NCI-H524 treated with DMSO at 0.1 percent for 48 hours (cell line): ENCODE results near the gene ZNF891.

Experiments used
- DNase-seq: peaks from one replicate; lab custom pipeline; 2025; lab: John Stamatoyannopoulos, UW

The ZNF891 gene

DNA sequence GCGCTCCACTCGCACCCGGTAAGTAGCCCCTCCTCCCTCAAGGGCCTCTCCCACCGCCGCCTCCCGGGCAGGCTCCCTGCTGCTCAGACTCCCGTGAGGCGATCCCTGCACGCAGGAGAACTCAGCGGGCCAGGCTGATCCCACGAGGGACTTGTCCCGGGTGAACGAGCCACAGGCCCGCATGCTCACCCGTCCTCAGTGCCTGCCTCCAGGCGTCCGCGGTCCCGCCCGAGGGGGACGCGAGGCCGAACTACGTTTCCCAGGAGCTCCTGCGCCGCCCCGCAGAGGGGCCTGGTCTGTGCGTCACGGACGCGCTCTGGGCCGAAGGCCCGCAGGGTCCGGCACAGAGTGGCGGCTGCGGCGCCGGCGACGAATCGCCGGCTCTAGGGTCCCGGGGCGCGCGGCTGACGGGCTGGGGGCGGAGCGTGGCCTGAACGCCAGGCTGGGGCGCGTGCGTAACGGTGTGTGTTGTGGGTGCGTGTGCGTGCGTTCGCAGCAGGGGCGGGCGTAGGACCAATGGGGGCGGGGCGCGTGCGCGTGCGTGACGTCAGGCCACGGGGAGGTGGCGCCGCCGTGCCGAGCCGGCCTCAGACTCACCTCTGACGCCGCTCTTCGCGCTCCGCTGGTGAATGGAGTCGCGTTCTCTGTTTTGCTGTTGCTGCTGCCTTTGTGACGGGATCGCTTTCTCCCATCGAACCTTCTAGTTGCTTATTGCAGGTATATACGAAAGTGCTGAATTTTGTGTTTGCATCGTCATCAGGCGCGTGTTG is at the start of gene ZNF891, which contains the start of gene ZNF10:
ZNF891 (minus strand) TSS at position 237 of the 770 bp plus-strand sequence. CDS start 8,356 bp downstream, outside the sequence.
ZNF10 (plus strand) TSS at position 590 of the 770 bp plus-strand sequence. CDS start 13,866 bp downstream, outside the sequence.
- peak; percentile 49 for DNase-seq

DNA sequence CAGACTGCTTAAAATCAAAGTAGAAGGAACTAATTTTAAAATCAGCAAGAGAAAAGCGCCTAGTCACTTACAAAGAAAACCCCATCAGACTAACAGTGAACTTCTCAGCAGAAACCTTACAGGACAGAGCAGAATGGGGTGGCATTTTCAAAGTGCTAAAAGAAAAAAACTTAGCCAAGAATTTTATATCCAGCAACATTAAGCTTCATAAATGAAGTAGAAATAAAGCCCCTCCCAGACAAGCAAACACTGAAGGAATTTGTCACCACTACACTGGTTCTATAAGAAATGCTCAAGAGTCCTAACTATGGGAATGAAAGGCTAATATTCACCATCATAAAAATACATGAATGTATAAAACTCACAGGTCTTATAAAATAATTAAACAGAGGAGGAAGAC is 44.8 kb upstream of the ZNF891 start:
- DNase-seq, result no peak

DNA sequence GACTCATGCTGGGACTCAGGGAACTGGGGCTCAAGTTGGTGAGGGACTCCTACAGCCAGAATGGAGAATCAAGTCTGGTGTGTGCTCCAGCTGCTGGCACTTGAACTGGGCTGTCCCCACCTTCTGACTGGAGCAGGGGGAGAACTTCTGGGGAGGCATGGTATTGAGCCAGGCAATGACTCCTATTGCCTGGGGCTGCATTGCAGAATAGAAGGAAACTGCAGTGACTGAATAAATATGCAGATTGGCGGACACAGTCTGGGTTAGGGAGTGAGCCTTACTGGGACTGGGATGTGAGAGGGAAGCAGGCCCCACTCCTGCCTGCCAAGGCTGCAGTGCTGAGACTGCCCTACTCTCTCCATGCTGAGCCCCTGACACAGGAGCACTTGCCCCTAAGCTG is 42.4 kb upstream of the ZNF891 start:
- DNase-seq, result no peak

DNA sequence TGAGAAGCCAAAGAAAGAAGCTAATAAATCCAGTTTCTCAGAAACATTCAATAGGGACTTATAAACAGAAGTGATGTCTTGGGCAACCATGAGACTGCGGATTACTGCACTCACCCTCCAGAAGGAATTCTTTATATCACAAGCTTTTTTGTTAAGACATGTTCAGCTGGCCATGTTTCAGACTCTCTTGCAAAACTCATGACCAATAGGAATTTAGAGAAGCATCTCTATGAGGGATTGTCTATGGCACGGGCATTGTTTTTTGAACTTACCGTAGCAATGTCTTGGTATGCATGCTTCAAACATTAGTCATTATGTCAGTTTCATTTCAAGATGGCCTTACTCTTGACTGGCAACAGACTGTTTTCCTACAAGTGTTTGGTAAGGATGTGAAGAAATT is 35.7 kb upstream of the ZNF891 start:
- DNase-seq, result no peak

DNA sequence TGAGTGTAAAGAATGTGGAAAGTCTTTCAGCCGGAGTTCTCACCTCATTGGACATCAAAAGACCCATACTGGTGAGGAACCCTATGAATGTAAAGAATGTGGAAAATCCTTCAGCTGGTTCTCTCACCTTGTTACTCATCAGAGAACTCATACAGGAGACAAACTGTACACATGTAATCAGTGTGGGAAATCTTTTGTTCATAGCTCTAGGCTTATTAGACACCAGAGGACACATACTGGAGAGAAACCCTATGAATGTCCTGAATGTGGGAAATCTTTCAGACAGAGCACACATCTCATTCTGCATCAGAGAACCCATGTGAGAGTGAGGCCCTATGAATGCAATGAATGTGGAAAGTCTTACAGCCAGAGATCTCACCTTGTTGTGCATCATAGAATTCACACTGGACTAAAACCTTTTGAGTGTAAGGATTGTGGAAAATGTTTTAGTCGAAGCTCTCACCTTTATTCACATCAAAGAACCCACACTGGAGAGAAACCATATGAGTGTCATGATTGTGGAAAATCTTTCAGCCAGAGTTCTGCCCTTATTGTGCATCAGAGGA is 26.1 kb upstream of the ZNF891 start:
- DNase-seq, result no peak

DNA sequence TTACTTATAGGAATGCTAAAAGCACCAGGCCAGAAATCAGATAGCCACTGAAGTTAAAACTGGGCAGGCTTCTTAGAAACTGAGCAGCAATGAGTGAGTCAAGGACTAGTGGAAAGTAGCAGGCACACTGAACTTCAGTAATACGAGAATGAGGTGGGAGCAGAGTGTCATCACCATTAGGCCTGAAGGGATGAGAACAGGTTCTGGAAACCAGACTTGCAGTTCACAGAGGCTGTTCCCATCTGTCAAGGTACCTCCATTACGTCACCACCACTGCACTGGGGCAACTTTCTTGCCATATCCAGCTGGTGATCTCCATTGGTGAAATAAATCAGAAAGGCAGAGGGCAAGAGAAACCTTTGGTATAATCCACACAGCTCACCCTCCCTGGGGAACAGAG is 15.9 kb upstream of the ZNF891 start:
- DNase-seq, result no peak

DNA sequence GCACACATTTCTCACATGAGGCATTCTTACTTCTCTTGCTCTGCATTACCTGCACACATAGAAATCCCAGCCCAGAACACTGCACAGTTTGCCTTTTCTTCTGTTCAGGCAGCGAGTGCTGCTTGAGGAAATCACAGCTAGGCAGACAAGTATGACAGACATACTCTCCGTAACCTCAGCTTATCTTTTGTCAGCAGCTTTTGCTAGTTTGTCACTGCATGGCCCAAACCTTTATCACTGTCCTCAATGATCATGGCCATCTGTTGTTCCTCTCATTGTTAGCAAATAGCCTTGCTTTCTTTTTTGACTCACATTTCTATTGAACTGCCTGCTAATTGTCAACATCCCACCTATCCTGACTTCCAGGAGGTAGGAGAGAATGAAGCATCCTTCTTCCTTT is 5.7 kb upstream of the ZNF891 start:
- no peak for DNase-seq

DNA sequence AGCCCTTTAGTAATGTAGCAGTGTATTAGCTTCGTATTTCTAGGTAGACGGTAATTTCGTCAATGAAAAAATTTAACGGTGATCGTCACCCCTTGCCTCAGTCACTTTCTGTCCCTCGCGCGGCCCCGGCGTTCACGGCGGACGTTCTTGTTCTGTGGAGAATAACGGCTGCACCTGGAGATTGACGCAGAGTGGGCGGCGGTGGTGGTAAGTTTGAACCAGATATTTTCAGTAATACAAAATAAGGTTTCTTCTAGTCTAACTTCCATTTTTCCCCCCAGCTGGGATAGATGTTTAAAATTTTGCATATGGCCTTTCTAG is 694 bp upstream of the ZNF891 start:
- no peak for DNase-seq

DNA sequence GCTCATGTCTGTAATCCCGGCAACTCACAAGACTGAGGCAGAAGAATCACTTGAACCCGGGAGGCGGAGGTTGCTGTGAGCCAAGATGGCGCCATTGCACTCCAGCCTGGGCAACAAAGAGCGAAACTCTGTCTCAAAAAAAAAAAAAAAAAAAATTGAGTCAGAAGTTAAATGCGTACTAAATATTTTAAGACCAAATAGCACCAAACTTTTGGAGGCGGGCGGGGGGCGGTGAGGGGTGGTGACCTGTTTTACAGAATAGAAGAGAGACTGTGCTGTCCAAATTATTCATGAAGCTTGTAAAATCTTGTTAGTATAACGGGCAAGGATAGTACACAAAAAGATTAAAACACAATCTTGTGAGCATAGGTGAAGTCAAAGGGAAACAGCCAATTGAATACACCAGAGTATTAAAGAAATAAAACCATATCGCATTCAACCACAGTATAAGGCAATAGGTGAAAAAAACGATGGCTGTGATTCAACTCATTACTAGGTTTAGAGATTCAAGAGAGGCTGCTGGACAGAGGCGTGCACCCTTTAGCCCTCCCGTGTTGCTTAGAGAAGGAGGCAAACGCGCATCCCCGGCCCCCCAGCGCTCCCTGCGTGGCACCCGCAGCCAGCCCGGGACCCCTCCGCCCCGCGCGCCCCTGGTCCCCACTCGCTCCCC is 571 bp downstream of the ZNF891 start:
- no peak for DNase-seq

DNA sequence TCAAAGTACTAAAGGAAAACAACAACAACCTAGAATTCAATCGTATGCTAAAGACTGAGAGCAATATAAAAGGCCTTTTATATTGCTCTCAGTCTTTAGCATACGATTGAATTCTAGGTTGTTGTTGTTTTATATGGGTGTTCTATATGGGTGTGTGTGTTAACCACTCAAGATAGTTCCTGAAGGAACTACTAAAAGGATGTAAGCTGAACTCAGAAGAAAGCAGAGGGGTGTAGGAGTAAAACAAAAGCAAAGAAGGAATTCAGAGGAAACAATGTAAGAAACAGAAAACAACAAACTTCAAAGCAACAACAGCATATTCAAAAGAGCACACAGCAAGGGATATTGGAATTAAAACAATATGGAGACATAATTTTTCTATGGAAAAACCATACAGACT is 5.4 kb downstream of the ZNF891 start:
- no peak for DNase-seq

DNA sequence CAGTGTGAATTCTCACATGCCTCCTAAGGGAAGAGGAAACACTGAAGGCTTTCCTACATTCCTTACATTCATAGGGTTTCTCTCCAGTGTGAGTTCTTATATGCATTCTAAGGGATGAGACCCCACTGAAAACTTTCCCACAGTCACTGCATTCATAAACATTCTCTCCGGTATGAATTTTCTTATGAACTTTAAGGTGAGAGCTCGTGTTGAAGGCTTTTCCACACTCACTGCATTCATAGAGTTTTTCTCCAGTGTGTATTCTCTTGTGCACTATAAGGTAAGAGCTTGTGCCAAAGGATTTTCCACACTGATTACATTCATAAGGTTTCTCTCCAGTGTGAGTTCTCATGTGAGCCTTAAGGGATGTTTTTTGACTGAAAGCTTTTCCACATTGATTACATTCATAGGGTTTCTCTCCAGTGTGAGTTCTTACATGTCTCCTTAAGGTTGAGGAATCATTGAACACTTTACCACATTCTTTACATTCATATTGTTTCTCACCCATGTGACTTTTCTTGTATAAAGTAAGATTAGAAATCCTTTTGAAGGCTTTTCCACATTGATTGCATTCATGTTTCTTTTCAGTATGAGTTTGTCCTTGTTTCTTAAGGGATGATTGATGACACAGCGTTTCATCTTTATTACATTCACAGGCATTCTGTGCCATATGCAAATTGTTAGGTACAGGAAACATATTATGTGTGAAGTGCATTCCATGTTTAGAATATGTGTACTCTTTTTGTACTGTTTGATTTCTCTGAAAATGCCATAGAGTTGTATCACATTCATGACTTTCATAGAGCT is 9.5 kb downstream of the ZNF891 start:
- no peak for DNase-seq

DNA sequence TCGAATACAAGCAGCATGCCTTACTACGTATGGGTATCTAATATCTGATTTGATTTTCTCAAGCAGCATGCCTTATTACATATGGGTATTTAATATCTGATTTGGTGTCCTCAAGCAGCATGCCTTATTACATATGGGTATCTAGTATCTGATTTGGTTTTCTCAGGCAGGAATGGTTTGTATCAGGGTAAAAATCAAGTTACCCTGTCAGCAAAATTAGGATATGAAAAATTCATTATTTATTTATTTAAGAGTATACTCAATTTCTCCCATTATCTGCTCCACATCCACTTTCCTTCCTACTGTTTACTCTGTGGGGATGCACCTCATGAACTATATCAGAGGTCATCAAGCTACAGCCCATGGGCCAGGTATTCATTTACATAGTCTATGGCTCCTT is 21.9 kb downstream of the ZNF891 start:
- DNase-seq, result no peak

DNA sequence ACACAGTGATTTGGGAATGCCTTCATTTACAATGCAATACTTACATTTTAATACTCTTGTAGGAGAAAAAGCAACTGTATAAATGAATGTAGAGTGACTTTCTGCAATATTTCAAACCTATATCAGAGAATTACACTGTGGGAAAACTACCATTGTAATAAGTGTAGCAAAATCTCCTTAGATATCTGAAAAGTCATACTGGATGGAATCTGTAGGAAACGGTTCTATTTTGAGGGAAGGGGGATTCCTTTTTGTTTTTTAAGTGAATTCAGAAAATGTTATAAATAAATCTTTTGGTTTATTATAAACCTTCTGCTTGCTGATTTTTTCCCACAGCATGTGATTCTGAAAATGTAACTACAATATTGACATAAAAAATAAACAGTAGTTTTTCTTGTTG is 23.0 kb downstream of the ZNF891 start:
- no peak for DNase-seq

DNA sequence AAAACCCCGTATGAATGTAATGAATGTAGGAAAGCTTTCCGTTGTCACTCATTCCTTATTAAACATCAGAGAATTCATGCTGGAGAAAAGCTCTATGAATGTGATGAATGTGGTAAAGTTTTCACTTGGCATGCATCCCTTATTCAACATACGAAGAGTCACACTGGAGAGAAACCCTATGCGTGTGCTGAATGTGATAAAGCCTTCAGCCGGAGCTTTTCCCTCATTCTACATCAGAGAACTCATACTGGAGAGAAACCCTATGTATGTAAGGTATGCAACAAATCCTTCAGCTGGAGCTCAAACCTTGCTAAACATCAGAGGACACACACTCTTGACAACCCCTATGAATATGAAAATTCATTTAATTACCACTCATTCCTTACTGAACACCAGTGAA is 23.8 kb downstream of the ZNF891 start:
- no peak for DNase-seq

DNA sequence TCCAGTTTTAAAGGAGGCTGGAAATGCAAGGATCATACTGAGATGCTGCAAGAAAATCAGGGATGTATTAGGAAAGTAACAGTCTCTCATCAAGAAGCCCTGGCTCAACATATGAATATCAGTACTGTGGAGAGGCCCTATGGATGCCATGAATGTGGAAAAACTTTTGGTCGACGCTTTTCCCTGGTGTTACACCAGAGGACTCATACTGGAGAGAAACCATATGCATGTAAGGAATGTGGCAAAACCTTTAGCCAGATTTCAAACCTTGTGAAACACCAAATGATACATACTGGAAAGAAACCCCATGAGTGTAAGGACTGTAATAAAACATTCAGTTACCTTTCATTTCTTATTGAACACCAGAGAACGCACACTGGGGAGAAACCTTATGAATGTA is 24.5 kb downstream of the ZNF891 start:
- DNase-seq, result no peak

DNA sequence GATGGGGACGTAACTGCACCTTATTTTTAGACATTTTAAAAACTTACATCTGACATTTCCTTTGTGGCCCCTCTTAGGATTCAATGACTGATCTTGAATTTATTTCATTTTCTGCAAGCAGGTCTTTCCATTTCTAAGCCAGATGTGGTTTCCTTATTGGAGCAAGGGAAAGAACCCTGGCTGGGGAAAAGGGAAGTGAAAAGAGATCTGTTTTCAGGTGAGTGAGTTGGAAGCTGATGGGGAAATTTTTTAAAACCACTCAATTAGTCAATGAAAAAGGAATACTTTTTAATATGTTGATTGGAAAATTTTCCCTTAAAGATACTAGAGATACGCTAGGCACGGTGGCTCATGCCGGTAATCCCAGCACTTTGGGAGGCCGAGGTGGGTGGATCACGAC is 46.7 kb downstream of the ZNF891 start:
- no peak for DNase-seq

DNA sequence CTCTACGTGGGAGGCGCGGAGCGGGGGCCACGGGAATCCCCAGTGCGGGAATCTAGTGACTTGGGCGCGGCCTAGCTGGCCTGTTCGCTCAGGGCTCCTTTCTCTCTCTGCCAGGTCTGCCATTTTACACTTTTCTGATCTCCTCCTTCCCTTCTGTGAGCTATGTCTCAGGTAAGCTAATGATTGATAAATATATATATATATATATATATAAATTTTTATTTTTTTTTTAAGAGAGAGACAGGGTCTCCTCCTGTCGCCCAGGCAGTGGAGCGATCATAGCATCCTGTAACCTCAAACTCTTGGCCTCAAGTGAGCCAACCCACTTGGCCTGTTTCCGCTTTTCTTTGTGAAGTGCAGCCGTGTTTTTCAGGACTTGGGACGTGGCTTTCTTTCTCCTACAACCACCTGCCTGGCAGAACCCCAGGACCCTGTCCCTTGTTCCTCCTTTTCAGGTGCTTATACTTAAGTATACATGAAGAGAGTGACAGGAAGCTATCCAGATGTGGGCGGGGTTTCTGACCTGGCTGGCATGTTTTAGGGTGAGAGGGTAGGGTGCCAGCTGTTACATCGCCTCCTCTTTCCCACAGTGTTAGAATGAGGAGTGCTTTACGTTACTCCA is 48.8 kb downstream of the ZNF891 start:
- DNase-seq, result no peak

DNA sequence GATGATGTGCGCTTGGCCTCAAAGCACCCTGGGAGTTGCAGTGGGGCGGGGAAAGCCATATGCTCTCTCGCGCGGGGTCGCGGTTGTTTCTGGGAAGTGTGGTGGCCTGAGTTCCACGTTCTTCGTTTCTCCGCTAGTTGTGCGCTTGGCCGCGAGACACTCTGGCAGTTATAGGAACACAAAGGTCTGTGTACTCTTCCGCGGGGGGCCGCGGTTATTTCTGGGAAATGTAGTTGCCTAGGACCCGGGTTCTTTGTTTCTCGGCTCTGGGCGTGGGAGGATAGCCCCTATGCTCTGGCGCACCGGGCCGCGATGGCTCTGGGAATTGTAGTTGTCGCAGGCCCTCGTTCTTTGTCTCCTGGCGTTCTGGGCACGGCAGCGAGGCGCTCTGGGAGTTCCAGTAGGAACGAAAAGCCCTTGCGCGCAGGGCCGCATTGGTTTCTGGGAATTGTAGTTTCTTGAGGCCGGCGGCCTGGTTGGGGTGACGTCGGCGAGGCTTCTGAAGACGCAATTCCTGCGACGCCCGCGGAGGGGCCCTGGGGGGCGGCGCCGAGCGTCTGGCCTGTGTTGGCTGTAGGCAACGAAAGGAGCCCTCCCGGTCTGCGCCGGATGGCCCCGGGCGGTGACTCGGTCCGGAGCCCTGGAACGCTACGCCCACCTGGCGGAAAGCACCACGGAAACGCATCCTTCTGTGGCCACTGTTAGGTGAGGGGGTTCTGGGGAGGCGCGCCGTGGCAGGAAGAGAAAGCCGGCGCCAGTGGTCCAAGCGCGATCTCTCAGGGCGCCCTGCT is 49.5 kb downstream of the ZNF891 start, which contains the start of gene ZNF140:
ZNF140 (plus strand) TSS at position 556 of the 791 bp plus-strand sequence. CDS start 398 bp downstream, outside the sequence.
- peak; percentile 98 for DNase-seq

DNA sequence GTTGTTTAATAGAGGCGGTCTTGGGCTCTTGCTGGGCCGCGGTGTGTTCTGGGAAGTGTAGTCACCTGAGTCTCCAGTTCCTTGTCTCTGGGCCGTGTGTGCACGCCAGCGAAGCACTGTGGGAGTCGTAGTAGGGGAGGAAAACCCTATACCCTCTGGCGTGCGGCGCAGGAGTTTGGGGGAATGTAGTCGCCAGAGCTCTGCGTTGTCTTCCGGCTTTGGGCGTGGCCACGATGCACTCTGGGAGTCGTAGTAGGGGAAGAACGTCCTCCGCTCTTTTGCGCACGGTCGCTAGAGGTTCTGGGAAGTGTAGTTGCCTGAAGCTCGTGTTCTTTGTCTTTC is 50.1 kb downstream of the ZNF891 start:
- peak; percentile 98 for DNase-seq

DNA sequence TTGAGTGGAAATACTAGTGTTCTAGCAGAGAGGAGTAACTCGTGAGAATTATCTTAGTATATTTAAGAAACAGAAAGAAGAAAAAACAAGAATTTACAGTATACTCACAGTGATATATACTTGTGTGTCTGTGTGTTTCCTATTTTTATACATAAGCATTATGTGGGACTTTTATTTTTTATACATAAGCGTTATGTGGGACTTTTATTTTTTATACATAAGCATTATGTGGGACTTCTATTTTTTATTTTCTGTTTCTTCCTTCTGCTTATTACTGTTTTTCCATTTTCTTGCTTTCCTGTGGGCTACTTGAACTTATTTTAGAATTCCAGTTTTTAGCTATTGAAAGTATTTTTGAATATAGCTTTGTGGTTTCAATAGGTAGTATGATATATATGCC is 56.2 kb downstream of the ZNF891 start:
- no peak for DNase-seq

DNA sequence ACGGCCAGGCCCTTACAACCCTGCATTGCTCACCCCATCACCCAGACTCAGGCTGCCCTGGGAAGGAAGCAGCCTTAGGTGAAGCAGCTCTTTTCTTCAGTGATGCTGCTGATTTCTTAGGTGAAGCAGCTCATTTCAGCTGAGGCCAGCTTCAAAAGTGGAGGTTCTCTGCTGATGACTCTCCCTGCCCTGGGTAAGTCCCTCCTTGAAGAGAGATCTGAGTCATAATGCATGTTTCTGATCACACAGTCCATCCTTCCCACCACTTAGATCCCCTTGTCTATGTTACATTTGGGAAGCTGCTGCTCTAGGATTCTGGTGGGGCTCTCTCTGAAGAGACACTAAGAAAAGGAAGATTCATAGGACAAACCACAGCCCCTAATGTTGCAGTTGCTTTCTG is 66.5 kb downstream of the ZNF891 start:
- DNase-seq, result no peak
